Activated CD4-positive, alpha-beta T cell treated with anti-CD3 and anti-CD28 coated beads for 48 hours (primary cell): ENCODE measurements around the gene GPSM1.

Experiments used
- DNase-seq: peaks from one replicate; pipeline ENCODE4 v3.0.0-alpha.2; 2020

GPSM1 gene

GRCh38 chr9:136291306-136292025, 35.9 kb upstream of the GPSM1 start:
- DNase-seq: no peak

- no peak for DNase-seq
Observed at GRCh38 chr9:136292026-136292538, 35.3 kb upstream of the GPSM1 start.

- no peak for DNase-seq
Observed at GRCh38 chr9:136292591-136293448, 34.5 kb upstream of the GPSM1 start.

- DNase-seq: no peak
Observed at GRCh38 chr9:136293476-136294077, 33.8 kb upstream of the GPSM1 start.

- DNase-seq: no peak
Observed at GRCh38 chr9:136294437-136294836, 32.9 kb upstream of the GPSM1 start.

GRCh38 chr9:136295055-136295454, 32.3 kb upstream of the GPSM1 start:
- no peak for DNase-seq

- DNase-seq: no peak
Observed at GRCh38 chr9:136295542-136296433, 31.6 kb upstream of the GPSM1 start.

GRCh38 chr9:136296434-136297015, 30.8 kb upstream of the GPSM1 start:
- no peak for DNase-seq

- DNase-seq: no peak
Observed at GRCh38 chr9:136297016-136297691, 30.2 kb upstream of the GPSM1 start.

- no peak for DNase-seq
Observed at GRCh38 chr9:136297766-136298735, 29.3 kb upstream of the GPSM1 start.

GRCh38 chr9:136299116-136299515, 28.2 kb upstream of the GPSM1 start:
- no peak for DNase-seq

- DNase-seq: no peak
Observed at GRCh38 chr9:136299541-136299940, 27.8 kb upstream of the GPSM1 start.

- no peak for DNase-seq
Observed at GRCh38 chr9:136300016-136300545, 27.3 kb upstream of the GPSM1 start.

- DNase-seq: no peak
Observed at GRCh38 chr9:136300866-136301265, 26.5 kb upstream of the GPSM1 start.

- no peak for DNase-seq
Observed at GRCh38 chr9:136302527-136302926, 24.8 kb upstream of the GPSM1 start.

GRCh38 chr9:136303066-136303824, 24.1 kb upstream of the GPSM1 start:
- DNase-seq: no peak

- DNase-seq: no peak
Observed at GRCh38 chr9:136303825-136304416, 23.4 kb upstream of the GPSM1 start, which contains the start of gene CCDC187. TSS of gene CCDC187 (minus strand) at chr9:136304094. CDS start at chr9:136303830, 264 bp downstream.

GRCh38 chr9:136304456-136304855, 22.9 kb upstream of the GPSM1 start:
- DNase-seq: no peak

- DNase-seq: no peak
Observed at GRCh38 chr9:136304981-136305380, 22.4 kb upstream of the GPSM1 start.
